H9 (cell line): Measurements from ENCODE around the gene HOXD11. TPM values are rescaled to one million over a fixed set of nuclear protein-coding genes. Genes with fewer than 3 reads are reported as not detected.
A peak's percentile ranks its signal among the peaks of the same experiment; 100 is the strongest.

Source experiments
- DNase-seq: peaks from one replicate; pipeline ENCODE4 v3.0.0-alpha.2; 2017
- H2AFZ ChIP-seq: one replicate; pipeline ENCODE4 v1.6.1; 2013; ENCODE audit warnings: mild to moderate bottlenecking, low read length, control low read depth, moderate library complexity
- H2AK5ac ChIP-seq: 2 replicates; pipeline ENCODE4 v1.6.1; 2013; ENCODE audit warnings: low read length, control low read depth, mixed read lengths; ENCODE audit not compliant: insufficient read length
- H2BK120ac ChIP-seq: one replicate; pipeline ENCODE4 v1.6.1; 2013; ENCODE audit warnings: low read depth, mild to moderate bottlenecking, low read length, control low read depth, inconsistent platforms; ENCODE audit not compliant: poor library complexity, severe bottlenecking
- H2BK12ac ChIP-seq: 2 replicates; pipeline ENCODE4 v1.6.1; 2013; ENCODE audit warnings: low read length, control low read depth, mixed read lengths, low read depth; ENCODE audit not compliant: insufficient read length
- H2BK15ac ChIP-seq: 2 replicates; pipeline ENCODE4 v1.6.1; 2013; ENCODE audit warnings: low read depth, low read length, control low read depth
- H2BK20ac ChIP-seq: one replicate; pipeline ENCODE4 v1.6.1; 2013; ENCODE audit warnings: low read depth, mild to moderate bottlenecking, low read length, control low read depth, inconsistent platforms; ENCODE audit not compliant: poor library complexity, severe bottlenecking
- H2BK5ac ChIP-seq: 2 replicates; pipeline ENCODE4 v1.6.1; 2013; ENCODE audit warnings: low read length, control low read depth, mixed read lengths; ENCODE audit not compliant: insufficient read length
- H3K14ac ChIP-seq: 2 replicates; pipeline ENCODE4 v1.6.1; 2013; ENCODE audit warnings: low read length, control low read depth; ENCODE audit not compliant: insufficient read depth
- H3K18ac ChIP-seq: 2 replicates; pipeline ENCODE4 v1.6.1; 2013; ENCODE audit warnings: low read depth, mild to moderate bottlenecking, mixed read lengths, low read length, control low read depth; ENCODE audit not compliant: insufficient read length
- H3K23ac ChIP-seq: 2 replicates; pipeline ENCODE4 v1.6.1; 2013; ENCODE audit warnings: low read length, control low read depth, mixed read lengths, low read depth; ENCODE audit not compliant: insufficient read length
- H3K23me2 ChIP-seq: 2 replicates; pipeline ENCODE4 v1.6.1; 2013; ENCODE audit warnings: low read depth, mild to moderate bottlenecking, mixed read lengths, low read length, control low read depth; ENCODE audit not compliant: insufficient read length, poor library complexity, severe bottlenecking
- H3K27ac ChIP-seq: 2 replicates; pipeline ENCODE4 v1.5.1; 2013; ENCODE audit warnings: low read length, control low read depth, mixed read lengths, low read depth; ENCODE audit not compliant: insufficient read length
- H3K27me3 ChIP-seq: 2 replicates; pipeline ENCODE4 v1.6.1; 2013; ENCODE audit warnings: low read length, control low read depth, inconsistent platforms; ENCODE audit not compliant: insufficient read depth
- H3K4ac ChIP-seq: 2 replicates; pipeline ENCODE4 v1.6.1; 2013; ENCODE audit warnings: low read depth, mild to moderate bottlenecking, control low read depth, inconsistent platforms, low read length, moderate library complexity
- H3K4me1 ChIP-seq: 2 replicates; pipeline ENCODE4 v1.6.1; 2013; ENCODE audit warnings: low read length, control low read depth, inconsistent platforms; ENCODE audit not compliant: insufficient read depth
- H3K4me2 ChIP-seq: 2 replicates; pipeline ENCODE4 v1.6.1; 2013; ENCODE audit warnings: low read length, control low read depth, mixed read lengths; ENCODE audit not compliant: insufficient read length, insufficient read depth
- H3K56ac ChIP-seq: 2 replicates; pipeline ENCODE4 v1.6.1; 2013; ENCODE audit warnings: low read depth, mild to moderate bottlenecking, mixed read lengths, low read length, control low read depth; ENCODE audit not compliant: insufficient read length
- H3K79me1 ChIP-seq: 2 replicates; pipeline ENCODE4 v1.6.1; 2013; ENCODE audit warnings: low read depth, mild to moderate bottlenecking, moderate library complexity, low read length, control low read depth, inconsistent platforms; ENCODE audit not compliant: insufficient read depth, poor library complexity, severe bottlenecking
- H3K79me2 ChIP-seq: 2 replicates; pipeline ENCODE4 v1.6.1; 2013; ENCODE audit warnings: low read length, control low read depth, inconsistent platforms; ENCODE audit not compliant: insufficient read depth
- H3K9ac ChIP-seq: 2 replicates; pipeline ENCODE4 v1.6.1; 2013; ENCODE audit warnings: low read length, control low read depth, mixed read lengths; ENCODE audit not compliant: insufficient read length; ENCODE audit errors: extremely low read depth
- H3K9me3 ChIP-seq: one replicate; pipeline ENCODE4 v1.6.1; 2013; ENCODE audit warnings: low read depth, low read length, inconsistent platforms; ENCODE audit not compliant: control insufficient read depth
- H3T11ph ChIP-seq: one replicate; pipeline ENCODE4 v1.6.1; 2013; ENCODE audit warnings: mild to moderate bottlenecking, low read length, control low read depth, inconsistent platforms
- H4K20me1 ChIP-seq: one replicate; pipeline ENCODE4 v1.6.1; 2013; ENCODE audit not compliant: control insufficient read depth, insufficient read length, insufficient read depth
- H4K5ac ChIP-seq: 2 replicates; pipeline ENCODE4 v1.6.1; 2013; ENCODE audit warnings: low read depth, mild to moderate bottlenecking, mixed read lengths, low read length, control low read depth; ENCODE audit not compliant: insufficient read length
- H4K8ac ChIP-seq: replicated peaks from 2 replicates; pipeline ENCODE4 v1.6.1; 2013; ENCODE audit warnings: low read length, control low read depth, mixed read lengths, low read depth; ENCODE audit not compliant: insufficient read length
- H4K91ac ChIP-seq: 2 replicates; pipeline ENCODE4 v1.6.1; 2013; ENCODE audit warnings: low read depth, mild to moderate bottlenecking, moderate library complexity, mixed read lengths, low read length, control low read depth; ENCODE audit not compliant: insufficient read length
- H3K27ac Mint-ChIP-seq, 3 experiments: 2 replicates in 2 of 3; 3 replicates in 1 of 3; pipeline ENCODE4 v1.8.0; 2020 to 2021; ENCODE audit warnings: mixed read lengths in 3 of 3, mild to moderate bottlenecking in 1 of 3, moderate library complexity in 1 of 3
- H3K27me3 Mint-ChIP-seq: 2 replicates; pipeline ENCODE4 v1.8.0; 2021; ENCODE audit warnings: low read depth, mild to moderate bottlenecking, moderate library complexity, mixed read lengths
- H3K36me3 Mint-ChIP-seq, 3 experiments: 2 replicates in 2 of 3; 3 replicates in 1 of 3; pipeline ENCODE4 v1.8.0; 2020 to 2021; ENCODE audit warnings: low read depth in 3 of 3, mixed read lengths in 3 of 3; ENCODE audit not compliant: insufficient read depth in 1 of 3
- H3K4me1 Mint-ChIP-seq, 2 experiments: 2 replicates each; pipeline ENCODE4 v1.8.0; 2020; ENCODE audit warnings: mixed read lengths in 2 of 2
- H3K4me3 Mint-ChIP-seq, 2 experiments: 2 replicates in 1 of 2; 3 replicates in 1 of 2; pipeline ENCODE4 v1.8.0; 2020 to 2021; ENCODE audit warnings: mild to moderate bottlenecking in 2 of 2, mixed read lengths in 2 of 2, moderate library complexity in 1 of 2
- H3K9me3 Mint-ChIP-seq, 2 experiments: 2 replicates in 1 of 2; 3 replicates in 1 of 2; pipeline ENCODE4 v1.8.0; 2020; ENCODE audit warnings: mild to moderate bottlenecking in 2 of 2, mixed read lengths in 2 of 2, moderate library complexity in 1 of 2
- WGBS: extraction: QIAGEN DNeasy Blood & Tissue Kit; methylation state at CpG from one replicate; pipeline ENCODE4 v1.1.7; 2013; ENCODE audit warnings: missing lambda C conversion rate, low lambda C conversion rate, mixed read lengths; ENCODE audit not compliant: insufficient read length; ENCODE audit errors: extremely low coverage; 5-methylcytosine and 5-hydroxymethylcytosine counted together
- total RNA-seq: library from RNA; stranded (reverse); gene quantifications from 2 replicates; pipeline ENCODE4 v1.2.1, GENCODE V29; 2021
- TF ChIP-seq, protein P1 (sequence below): fragments of 200-600 bp; sonication (generic); conservative IDR thresholded peaks from 3 replicates; pipeline ENCODE4 v1.8.0; 2021; ENCODE audit warnings: antibody characterized with exemption, mild to moderate bottlenecking

HOXD11 gene
- total RNA-seq, 1 experiment from 2014 or later: not detected

GRCh38 chr2:176117162-176117822 is 10.2 kb downstream of the HOXD11 start:
- H3K23me2 ChIP-seq: peaks cover 2% of the 10 kb centered on the region
- TF ChIP-seq, protein P1, sequence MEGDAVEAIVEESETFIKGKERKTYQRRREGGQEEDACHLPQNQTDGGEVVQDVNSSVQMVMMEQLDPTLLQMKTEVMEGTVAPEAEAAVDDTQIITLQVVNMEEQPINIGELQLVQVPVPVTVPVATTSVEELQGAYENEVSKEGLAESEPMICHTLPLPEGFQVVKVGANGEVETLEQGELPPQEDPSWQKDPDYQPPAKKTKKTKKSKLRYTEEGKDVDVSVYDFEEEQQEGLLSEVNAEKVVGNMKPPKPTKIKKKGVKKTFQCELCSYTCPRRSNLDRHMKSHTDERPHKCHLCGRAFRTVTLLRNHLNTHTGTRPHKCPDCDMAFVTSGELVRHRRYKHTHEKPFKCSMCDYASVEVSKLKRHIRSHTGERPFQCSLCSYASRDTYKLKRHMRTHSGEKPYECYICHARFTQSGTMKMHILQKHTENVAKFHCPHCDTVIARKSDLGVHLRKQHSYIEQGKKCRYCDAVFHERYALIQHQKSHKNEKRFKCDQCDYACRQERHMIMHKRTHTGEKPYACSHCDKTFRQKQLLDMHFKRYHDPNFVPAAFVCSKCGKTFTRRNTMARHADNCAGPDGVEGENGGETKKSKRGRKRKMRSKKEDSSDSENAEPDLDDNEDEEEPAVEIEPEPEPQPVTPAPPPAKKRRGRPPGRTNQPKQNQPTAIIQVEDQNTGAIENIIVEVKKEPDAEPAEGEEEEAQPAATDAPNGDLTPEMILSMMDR: no peak
- no peak overlapping the region for H2AFZ ChIP-seq
- H3K18ac ChIP-seq: no peak overlapping the region
- no peak overlapping the region for H4K5ac ChIP-seq
- no peak overlapping the region for H2BK5ac ChIP-seq
- no peak overlapping the region for H3K27ac Mint-ChIP-seq
- H2AK5ac ChIP-seq: no peak overlapping the region
- no peak overlapping the region for H3K4ac ChIP-seq
- H3K27me3 Mint-ChIP-seq: peaks cover 100% of the 10 kb centered on the region
- H3K36me3 Mint-ChIP-seq: peaks cover 0 to 3% (median 0%) of the 10 kb centered on the region in 3 experiments; a peak in 2 of 7 replicates
- H2BK20ac ChIP-seq: no peak overlapping the region
- H3K27ac ChIP-seq: no peak overlapping the region
- peaks cover 4% of the 10 kb centered on the region for H4K20me1 ChIP-seq
- no peaks in the 10 kb centered on the region for H3K4me1 ChIP-seq
- no peak overlapping the region for H3T11ph ChIP-seq
- no peak overlapping the region for H4K8ac ChIP-seq
- H3K14ac ChIP-seq: no peak overlapping the region
- peaks cover 0 to 9% of the 10 kb centered on the region in 2 experiments; a peak in 2 of 4 replicates for H3K4me1 Mint-ChIP-seq
- H3K9ac ChIP-seq: no peak overlapping the region
- no peaks in the 10 kb centered on the region for H3K79me1 ChIP-seq
- DNase-seq: peak; percentile 28
- no peak overlapping the region for H2BK15ac ChIP-seq
- no peak overlapping the region for H3K56ac ChIP-seq
- no peaks in the 10 kb centered on the region for H3K9me3 ChIP-seq
- H4K91ac ChIP-seq: no peak overlapping the region
- H3K27me3 ChIP-seq: peaks cover 98% of the 10 kb centered on the region
- peaks cover 10 to 24% of the 10 kb centered on the region in 2 experiments for H3K9me3 Mint-ChIP-seq
- H3K79me2 ChIP-seq: no peaks in the 10 kb centered on the region
- H3K23ac ChIP-seq: no peak overlapping the region
- no peak overlapping the region for H2BK120ac ChIP-seq
- no CpG with 5 or more reads among the region's 40 CpGs for WGBS
- no peak overlapping the region for H3K4me2 ChIP-seq
- no peak overlapping the region for H3K4me3 Mint-ChIP-seq
- no peak overlapping the region for H2BK12ac ChIP-seq
